Vagina (tissue), 2 donors: ENCODE results near the gene C3orf22.

ENCODE experiments used
- POLR2A ChIP-seq, 2 donors: fragments of 450-650 bp; IDR thresholded peaks; one replicate each; pipeline ENCODE4 v1.6.1; 2017; ENCODE audit warnings: antibody characterized with exemption in 2 of 2, mild to moderate bottlenecking in 2 of 2, moderate library complexity in 2 of 2
- POLR2AphosphoS5 ChIP-seq, 2 donors: sonication (generic); formaldehyde crosslinking; IDR thresholded peaks; one replicate each; pipeline ENCODE4 v1.9.0; 2017; ENCODE audit warnings: antibody characterized with exemption in 2 of 2, mild to moderate bottlenecking in 2 of 2, low read depth in 1 of 2; ENCODE audit not compliant: insufficient read depth in 1 of 2
- TF ChIP-seq, protein P1 (sequence below), 3 experiments: fragments of 450-650 bp in 2 of 3; fragments of 200-600 bp in 1 of 3; sonication (generic) in 1 of 3; IDR thresholded peaks; one replicate each; pipeline ENCODE4 v1.5.1; 2017 to 2019; ENCODE audit warnings: antibody characterized with exemption in 3 of 3, mild to moderate bottlenecking in 2 of 3, moderate library complexity in 2 of 3

DNA sequence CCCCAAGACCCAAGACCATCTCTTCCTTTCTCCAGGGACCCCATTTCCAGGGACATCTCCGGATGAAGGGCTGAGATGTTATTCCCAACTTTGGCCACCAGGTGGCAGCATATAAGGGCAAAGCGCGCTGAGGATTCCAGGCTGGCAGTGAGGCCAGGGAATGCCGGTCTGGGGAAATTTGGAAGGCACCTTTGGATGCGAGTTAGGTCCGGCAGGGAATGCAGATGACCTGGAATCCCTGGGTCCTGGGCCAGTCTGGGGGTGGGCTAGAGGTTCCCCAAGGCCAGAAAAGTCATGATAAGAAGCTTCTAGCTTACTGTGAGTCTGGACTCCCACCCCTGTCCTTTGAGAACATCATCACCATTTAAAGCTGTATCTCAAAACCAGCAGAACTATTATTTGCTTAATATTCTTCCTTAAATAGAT is 36.4 kb downstream of the C3orf22 start:
- TF ChIP-seq, protein P1, sequence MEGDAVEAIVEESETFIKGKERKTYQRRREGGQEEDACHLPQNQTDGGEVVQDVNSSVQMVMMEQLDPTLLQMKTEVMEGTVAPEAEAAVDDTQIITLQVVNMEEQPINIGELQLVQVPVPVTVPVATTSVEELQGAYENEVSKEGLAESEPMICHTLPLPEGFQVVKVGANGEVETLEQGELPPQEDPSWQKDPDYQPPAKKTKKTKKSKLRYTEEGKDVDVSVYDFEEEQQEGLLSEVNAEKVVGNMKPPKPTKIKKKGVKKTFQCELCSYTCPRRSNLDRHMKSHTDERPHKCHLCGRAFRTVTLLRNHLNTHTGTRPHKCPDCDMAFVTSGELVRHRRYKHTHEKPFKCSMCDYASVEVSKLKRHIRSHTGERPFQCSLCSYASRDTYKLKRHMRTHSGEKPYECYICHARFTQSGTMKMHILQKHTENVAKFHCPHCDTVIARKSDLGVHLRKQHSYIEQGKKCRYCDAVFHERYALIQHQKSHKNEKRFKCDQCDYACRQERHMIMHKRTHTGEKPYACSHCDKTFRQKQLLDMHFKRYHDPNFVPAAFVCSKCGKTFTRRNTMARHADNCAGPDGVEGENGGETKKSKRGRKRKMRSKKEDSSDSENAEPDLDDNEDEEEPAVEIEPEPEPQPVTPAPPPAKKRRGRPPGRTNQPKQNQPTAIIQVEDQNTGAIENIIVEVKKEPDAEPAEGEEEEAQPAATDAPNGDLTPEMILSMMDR (IDR thresholded peaks at IDR 0.05): peak; percentile 55 to 80 (median 75)
- TF ChIP-seq POLR2AphosphoS5 (IDR thresholded peaks at IDR 0.05; ENCODE audit: insufficient read depth in 1 of 2, low read depth in 1 of 2) (no peak), POLR2A (IDR thresholded peaks at IDR 0.05) (no peak)
